Ishikawa (cell line): ENCODE results near the gene ZNF618.

Experiments used
- CEBPB ChIP-seq: IDR thresholded peaks from 2 replicates; pipeline ENCODE4 v1.6.1; 2012
- CREB1 ChIP-seq: IDR thresholded peaks from 2 replicates; pipeline ENCODE4 v1.6.1; 2012; ENCODE audit warnings: low read depth
- EGR1 ChIP-seq: IDR thresholded peaks from 2 replicates; pipeline ENCODE4 v1.6.1; 2012
- EP300 ChIP-seq: IDR thresholded peaks from 2 replicates; pipeline ENCODE4 v1.6.1; 2012; ENCODE audit warnings: borderline replicate concordance
- FOXM1 ChIP-seq: IDR thresholded peaks from 2 replicates; pipeline ENCODE4 v1.6.1; 2012; ENCODE audit warnings: low read depth, borderline replicate concordance
- NFIC ChIP-seq: IDR thresholded peaks from 2 replicates; pipeline ENCODE4 v1.6.1; 2012
- RAD21 ChIP-seq: IDR thresholded peaks from 2 replicates; pipeline ENCODE4 v1.6.1; 2012; ENCODE audit warnings: low read depth
- REST ChIP-seq: IDR thresholded peaks from 2 replicates; pipeline ENCODE4 v1.6.1; 2012; ENCODE audit warnings: low read depth, mild to moderate bottlenecking
- TAF1 ChIP-seq: IDR thresholded peaks from 2 replicates; pipeline ENCODE4 v1.6.1; 2012; ENCODE audit warnings: low read depth, mild to moderate bottlenecking
- TCF12 ChIP-seq: IDR thresholded peaks from 2 replicates; pipeline ENCODE4 v1.6.1; 2012; ENCODE audit warnings: low read depth
- TEAD4 ChIP-seq: IDR thresholded peaks from 2 replicates; pipeline ENCODE4 v1.6.1; 2012
- YY1 ChIP-seq: IDR thresholded peaks from 2 replicates; pipeline ENCODE4 v1.6.1; 2012; ENCODE audit warnings: low read depth
- ZBTB7A ChIP-seq: IDR thresholded peaks from 2 replicates; pipeline ENCODE4 v1.6.1; 2012; ENCODE audit warnings: low read depth
- TF ChIP-seq, protein P1 (sequence below): IDR thresholded peaks from 2 replicates; pipeline ENCODE4 v1.6.1; 2012
- TF ChIP-seq, protein P2 (sequence below): IDR thresholded peaks from 2 replicates; pipeline ENCODE4 v1.6.1; 2012

The ZNF618 gene

DNA sequence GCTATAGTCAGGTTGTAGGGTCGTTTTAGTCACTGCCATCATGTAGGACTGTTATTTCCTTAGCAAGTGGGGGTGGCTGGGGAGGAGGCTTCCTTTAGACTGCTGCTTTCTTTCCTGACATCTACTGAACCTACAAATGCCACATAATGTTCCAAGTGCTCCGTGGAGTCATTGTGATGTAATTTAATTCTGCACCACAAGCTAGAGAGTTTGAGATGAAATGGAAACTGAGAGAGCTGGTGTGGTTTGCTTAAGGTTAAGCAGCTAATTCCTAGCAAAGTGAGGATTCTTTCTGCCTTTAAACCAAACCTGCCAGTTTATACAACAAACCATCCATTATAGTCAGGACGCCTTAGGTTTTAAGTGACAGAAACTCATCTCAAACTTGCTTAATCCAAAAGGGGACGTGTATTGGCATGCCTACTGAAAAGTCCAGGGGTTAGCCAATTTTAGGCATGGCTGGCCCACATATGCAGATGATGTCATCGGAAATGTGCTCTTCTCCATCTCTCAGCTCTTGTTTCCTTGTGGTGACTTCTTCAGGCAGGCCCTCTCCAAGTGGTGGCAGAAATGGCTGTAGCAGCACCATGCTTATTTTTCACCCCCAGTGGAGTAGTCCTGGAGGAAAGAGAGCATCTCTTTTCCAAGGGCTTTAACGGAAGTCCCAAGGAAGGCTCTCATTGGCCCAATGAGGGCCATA, 30.5 kb downstream of the ZNF618 start:
- TF ChIP-seq CREB1: no peak
- no peak for TF ChIP-seq REST
- no peak for TF ChIP-seq ZBTB7A
- TF ChIP-seq RAD21: no peak
- TF ChIP-seq TCF12: no peak
- TF ChIP-seq EP300: no peak
- TF ChIP-seq TEAD4: no peak
- TF ChIP-seq, protein P1, sequence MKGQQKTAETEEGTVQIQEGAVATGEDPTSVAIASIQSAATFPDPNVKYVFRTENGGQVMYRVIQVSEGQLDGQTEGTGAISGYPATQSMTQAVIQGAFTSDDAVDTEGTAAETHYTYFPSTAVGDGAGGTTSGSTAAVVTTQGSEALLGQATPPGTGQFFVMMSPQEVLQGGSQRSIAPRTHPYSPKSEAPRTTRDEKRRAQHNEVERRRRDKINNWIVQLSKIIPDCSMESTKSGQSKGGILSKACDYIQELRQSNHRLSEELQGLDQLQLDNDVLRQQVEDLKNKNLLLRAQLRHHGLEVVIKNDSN: no peak
- TF ChIP-seq, protein P2, sequence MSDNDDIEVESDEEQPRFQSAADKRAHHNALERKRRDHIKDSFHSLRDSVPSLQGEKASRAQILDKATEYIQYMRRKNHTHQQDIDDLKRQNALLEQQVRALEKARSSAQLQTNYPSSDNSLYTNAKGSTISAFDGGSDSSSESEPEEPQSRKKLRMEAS: no peak
- no peak for TF ChIP-seq TAF1
- no peak for TF ChIP-seq NFIC
- TF ChIP-seq YY1: no peak
- no peak for TF ChIP-seq EGR1

DNA sequence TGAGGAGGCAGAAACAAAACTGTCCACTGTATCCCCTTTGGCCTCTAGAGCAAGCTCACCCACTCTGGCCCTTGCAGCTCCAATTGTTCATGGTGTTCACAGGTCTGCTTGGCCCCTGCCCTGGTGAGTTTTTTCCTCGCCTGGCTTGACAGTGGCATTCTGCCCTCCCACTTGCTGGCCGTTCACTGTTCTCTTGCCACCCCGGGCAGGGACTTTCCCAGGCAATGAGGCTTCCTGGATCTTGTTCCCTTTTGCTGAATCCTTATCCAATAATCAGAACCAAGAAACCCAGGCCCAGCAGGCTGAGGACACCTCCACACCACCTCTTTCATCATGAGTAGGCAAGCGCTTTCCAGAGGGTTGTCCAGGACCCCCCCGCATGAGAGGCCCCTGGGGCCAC, 31.2 kb downstream of the ZNF618 start:
- TF ChIP-seq REST (no peak), YY1 (no peak), CREB1 (no peak), TCF12 (no peak), RAD21 (no peak), EP300 (no peak), TAF1 (no peak), EGR1 (no peak), NFIC (no peak), TEAD4 (no peak), ZBTB7A (no peak), CEBPB (no peak), FOXM1 (no peak)
- TF ChIP-seq, protein P1: no peak
- TF ChIP-seq, protein P2: no peak

DNA sequence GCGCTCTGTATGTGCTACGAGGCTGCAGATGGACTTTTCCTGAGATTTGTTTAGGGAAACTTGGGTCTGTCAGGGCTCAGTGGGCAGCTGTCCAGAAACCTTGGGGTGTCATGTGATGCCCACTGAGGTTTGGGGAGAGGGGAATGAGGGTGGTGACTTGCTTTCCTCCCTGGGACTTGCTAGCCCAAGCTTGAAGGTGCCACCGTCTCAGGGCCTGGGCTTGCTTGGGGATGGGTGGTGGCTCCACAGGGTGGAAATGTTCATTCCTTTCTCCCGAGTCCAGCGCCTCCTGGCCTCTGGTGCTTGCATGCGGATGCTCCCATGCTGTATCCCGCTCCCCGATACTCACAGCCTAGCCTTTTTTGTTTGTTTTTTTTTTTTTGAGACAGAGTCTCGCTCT, 33.3 kb downstream of the ZNF618 start:
- TF ChIP-seq EGR1 (no peak), ZBTB7A (no peak), RAD21 (no peak), CREB1 (no peak), NFIC (no peak), FOXM1 (no peak), YY1 (no peak), TAF1 (no peak), CEBPB (no peak), TCF12 (no peak), REST (no peak), TEAD4 (no peak), EP300 (no peak)
- TF ChIP-seq, protein P2: no peak
- TF ChIP-seq, protein P1: no peak
